ENCODE results near the gene NFATC2.

NFATC2 gene

DNA sequence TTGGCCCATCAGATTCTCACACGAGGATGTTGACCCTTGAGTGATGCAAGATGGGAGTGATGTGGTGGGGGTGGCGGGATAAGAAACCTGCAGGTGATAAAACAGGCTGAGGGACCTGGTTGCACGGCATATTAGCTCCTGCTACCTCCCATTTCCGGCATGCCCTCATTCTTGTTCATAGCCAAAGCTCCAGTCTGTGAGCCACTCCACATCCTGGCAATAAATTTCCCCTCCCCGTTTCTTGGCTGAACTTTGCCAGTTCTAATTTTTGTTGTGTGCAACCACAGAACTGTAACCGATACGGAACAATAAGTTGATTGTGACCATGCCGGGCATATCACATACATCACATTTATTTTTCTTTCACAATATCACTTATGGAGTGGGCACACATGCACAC, 41.6 kb upstream of the NFATC2 start (continued):
- TF ChIP-seq, protein P1, sequence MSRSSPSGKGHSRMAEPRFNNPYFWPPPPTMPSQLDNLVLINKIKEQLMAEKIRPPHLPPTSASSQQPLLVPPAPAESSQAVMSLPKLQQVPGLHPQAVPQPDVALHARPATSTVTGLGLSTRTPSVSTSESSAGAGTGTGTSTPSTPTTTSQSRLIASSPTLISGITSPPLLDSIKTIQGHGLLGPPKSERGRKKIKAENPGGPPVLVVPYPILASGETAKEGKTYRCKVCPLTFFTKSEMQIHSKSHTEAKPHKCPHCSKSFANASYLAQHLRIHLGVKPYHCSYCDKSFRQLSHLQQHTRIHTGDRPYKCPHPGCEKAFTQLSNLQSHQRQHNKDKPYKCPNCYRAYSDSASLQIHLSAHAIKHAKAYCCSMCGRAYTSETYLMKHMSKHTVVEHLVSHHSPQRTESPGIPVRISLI (tag by site-specific recombination; IDR thresholded peaks at IDR 0.05): no peak
- TF ChIP-seq ZNF132 (tag by site-specific recombination; IDR thresholded peaks at IDR 0.05; ENCODE audit: borderline replicate concordance) (no peak), ZNF423 (tag by site-specific recombination; IDR thresholded peaks at IDR 0.05) (no peak), GLI4 (tag by site-specific recombination; IDR thresholded peaks at IDR 0.05) (no peak)
- TF ChIP-seq, protein P2, sequence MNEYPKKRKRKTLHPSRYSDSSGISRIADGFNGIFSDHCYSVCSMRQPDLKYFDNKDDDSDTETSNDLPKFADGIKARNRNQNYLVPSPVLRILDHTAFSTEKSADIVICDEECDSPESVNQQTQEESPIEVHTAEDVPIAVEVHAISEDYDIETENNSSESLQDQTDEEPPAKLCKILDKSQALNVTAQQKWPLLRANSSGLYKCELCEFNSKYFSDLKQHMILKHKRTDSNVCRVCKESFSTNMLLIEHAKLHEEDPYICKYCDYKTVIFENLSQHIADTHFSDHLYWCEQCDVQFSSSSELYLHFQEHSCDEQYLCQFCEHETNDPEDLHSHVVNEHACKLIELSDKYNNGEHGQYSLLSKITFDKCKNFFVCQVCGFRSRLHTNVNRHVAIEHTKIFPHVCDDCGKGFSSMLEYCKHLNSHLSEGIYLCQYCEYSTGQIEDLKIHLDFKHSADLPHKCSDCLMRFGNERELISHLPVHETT (tag by site-specific recombination; IDR thresholded peaks at IDR 0.05): no peak

DNA sequence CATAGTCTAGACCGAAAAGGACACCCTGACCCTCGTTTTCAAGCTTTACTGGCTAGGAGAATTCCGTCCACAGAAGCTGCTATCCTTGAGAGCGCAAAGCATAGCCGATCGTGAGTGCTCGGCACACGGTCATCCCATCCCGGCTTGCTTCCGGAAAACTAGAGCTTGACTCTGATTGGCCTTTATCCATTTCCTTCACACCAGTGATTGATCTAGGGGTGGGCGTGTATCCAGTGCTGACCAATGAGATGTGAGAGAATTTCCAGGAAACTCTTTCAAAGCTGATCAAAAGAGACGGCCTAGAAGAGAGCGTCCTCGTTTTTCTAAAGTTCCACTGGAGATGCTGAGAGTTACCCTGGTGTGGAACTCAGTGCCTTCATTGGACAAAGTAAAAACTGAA, 41.0 kb upstream of the NFATC2 start:
- CTCF ChIA-PET: interaction anchor here (0.5 to 1.8 kb wide), 2 partner anchors 11 to 278 kb away, joined by 3 to 6 read pairs; no protein-coding TSS in a partner anchor

More for the DNA sequence above, 41.0 kb upstream of the NFATC2 start:
- no peaks in the 10 kb centered on the region for H3K4me1 ChIP-seq (ENCODE audit: control insufficient read depth, insufficient read depth, low read length)
- no peak overlapping the region for H3K4me3 ChIP-seq (ENCODE audit: low read depth, low read length)
- POLR2A ChIA-PET: no interaction called here
- no peaks in the 10 kb centered on the region for H3K9me3 ChIP-seq (ENCODE audit: control insufficient read depth, insufficient read depth, low read depth, low read length)
- TF ChIP-seq ZNF133 (tag by site-specific recombination; IDR thresholded peaks at IDR 0.05) (no peak), PATZ1 (tag by site-specific recombination; IDR thresholded peaks at IDR 0.05) (no peak), ZNF621 (tag by site-specific recombination; IDR thresholded peaks at IDR 0.05) (no peak), ZNF140 (tag by site-specific recombination; IDR thresholded peaks at IDR 0.05) (no peak), ZNF121 (tag by site-specific recombination; IDR thresholded peaks at IDR 0.05) (no peak), KLF8 (tag by site-specific recombination; IDR thresholded peaks at IDR 0.05) (no peak), ZNF530 (tag by site-specific recombination; IDR thresholded peaks at IDR 0.05; ENCODE audit: low read depth) (no peak), ZBTB11 (tag by site-specific recombination; conservative IDR thresholded peaks at IDR 0.05; ENCODE audit: low read depth) (no peak), ZNF18 (tag by site-specific recombination; IDR thresholded peaks at IDR 0.05) (no peak), ZNF558 (tag by site-specific recombination; IDR thresholded peaks at IDR 0.05) (no peak), ZNF274 (IDR thresholded peaks at IDR 0.05; ENCODE audit: low read length) (no peak), ZNF274 (tag by site-specific recombination; IDR thresholded peaks at IDR 0.05; ENCODE audit: borderline replicate concordance) (no peak)
- TF ChIP-seq, protein P3, sequence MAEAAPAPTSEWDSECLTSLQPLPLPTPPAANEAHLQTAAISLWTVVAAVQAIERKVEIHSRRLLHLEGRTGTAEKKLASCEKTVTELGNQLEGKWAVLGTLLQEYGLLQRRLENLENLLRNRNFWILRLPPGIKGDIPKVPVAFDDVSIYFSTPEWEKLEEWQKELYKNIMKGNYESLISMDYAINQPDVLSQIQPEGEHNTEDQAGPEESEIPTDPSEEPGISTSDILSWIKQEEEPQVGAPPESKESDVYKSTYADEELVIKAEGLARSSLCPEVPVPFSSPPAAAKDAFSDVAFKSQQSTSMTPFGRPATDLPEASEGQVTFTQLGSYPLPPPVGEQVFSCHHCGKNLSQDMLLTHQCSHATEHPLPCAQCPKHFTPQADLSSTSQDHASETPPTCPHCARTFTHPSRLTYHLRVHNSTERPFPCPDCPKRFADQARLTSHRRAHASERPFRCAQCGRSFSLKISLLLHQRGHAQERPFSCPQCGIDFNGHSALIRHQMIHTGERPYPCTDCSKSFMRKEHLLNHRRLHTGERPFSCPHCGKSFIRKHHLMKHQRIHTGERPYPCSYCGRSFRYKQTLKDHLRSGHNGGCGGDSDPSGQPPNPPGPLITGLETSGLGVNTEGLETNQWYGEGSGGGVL (tag by site-specific recombination; IDR thresholded peaks at IDR 0.05): no peak
- TF ChIP-seq, protein P4, sequence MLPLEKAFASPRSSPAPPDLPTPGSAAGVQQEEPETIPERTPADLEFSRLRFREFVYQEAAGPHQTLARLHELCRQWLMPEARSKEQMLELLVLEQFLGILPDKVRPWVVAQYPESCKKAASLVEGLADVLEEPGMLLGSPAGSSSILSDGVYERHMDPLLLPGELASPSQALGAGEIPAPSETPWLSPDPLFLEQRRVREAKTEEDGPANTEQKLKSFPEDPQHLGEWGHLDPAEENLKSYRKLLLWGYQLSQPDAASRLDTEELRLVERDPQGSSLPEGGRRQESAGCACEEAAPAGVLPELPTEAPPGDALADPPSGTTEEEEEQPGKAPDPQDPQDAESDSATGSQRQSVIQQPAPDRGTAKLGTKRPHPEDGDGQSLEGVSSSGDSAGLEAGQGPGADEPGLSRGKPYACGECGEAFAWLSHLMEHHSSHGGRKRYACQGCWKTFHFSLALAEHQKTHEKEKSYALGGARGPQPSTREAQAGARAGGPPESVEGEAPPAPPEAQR (tag by site-specific recombination; IDR thresholded peaks at IDR 0.05): no peak
- H3K27ac ChIP-seq (ENCODE audit: extremely low read depth, low read depth, low read length): no peak overlapping the region
- no peaks in the 10 kb centered on the region for H3K36me3 ChIP-seq (ENCODE audit: control insufficient read depth in 2 of 2, insufficient read depth in 1 of 2, low read length in 2 of 2)

All from HEK293 (cell line).